Measurements from ENCODE around the gene IVL.

GRCh38 chr1:152876827-152877226 lies 31.5 kb upstream of the IVL start:
- no peak for TF ChIP-seq POLR2A (IDR thresholded peaks at IDR 0.05)
- no peak for TF ChIP-seq CTCF (IDR thresholded peaks at IDR 0.05)
